Measurements from ENCODE around the gene PBX4.

- TF ChIP-seq CREB1 (IDR thresholded peaks at IDR 0.05; ENCODE audit: low read depth) (no peak), CTCF (IDR thresholded peaks at IDR 0.05 in 2 of 3, conservative IDR thresholded peaks at IDR 0.05 in 1 of 3; ENCODE audit: control insufficient read depth in 2 of 3, extremely low read depth in 1 of 3, insufficient read depth in 1 of 3, low read depth in 3 of 3, low read length in 3 of 3) (no peak), POLR2A (IDR thresholded peaks at IDR 0.05; ENCODE audit: low read depth, low read length) (no peak), ZNF384 (IDR thresholded peaks at IDR 0.05; ENCODE audit: borderline replicate concordance, low read depth, low read length) (no peak), YBX1 (IDR thresholded peaks at IDR 0.05) (no peak)
These were observed 72.8 kb downstream of the PBX4 start for GRCh38 chr19:19545707-19546106.
